Caco-2 (cell line): ENCODE results near the gene LIMD2. TPM values are rescaled to one million over a fixed set of nuclear protein-coding genes. Genes with fewer than 3 reads are reported as not detected.

Source experiments
- BruUV-seq: library from RNA; stranded (reverse); fragments of 400-500 nt; replicated peaks from 2 replicates; lab custom pipeline; 2021; lab: Mats Ljungman, UMichigan
- CTCF ChIA-PET: fragments of 300-600 bp; sonication (Branson Sonifier 250); formaldehyde crosslinking; loops from one replicate; lab custom pipeline; 2022; ENCODE audit warnings: antibody characterized with exemption; lab: Charles Lee
- POLR2A ChIA-PET: fragments of 300-600 bp; sonication (Branson Sonifier 250); formaldehyde crosslinking; loops from one replicate; lab custom pipeline; 2022; ENCODE audit warnings: antibody characterized with exemption; lab: Charles Lee
- DNase-seq, 2 experiments: peaks; one replicate each; pipeline versions ENCODE4 v3.0.0 to v3.0.0-alpha.2; 2020 to 2022
- H3K27me3 ChIP-seq: replicated peaks from 2 replicates; pipeline ENCODE4 v1.6.0; 2011; ENCODE audit warnings: low read length; ENCODE audit not compliant: control insufficient read depth, insufficient read depth
- H3K36me3 ChIP-seq: 2 replicates; pipeline ENCODE4 v1.5.1; 2011; ENCODE audit warnings: low read length; ENCODE audit not compliant: control insufficient read depth, insufficient read depth
- H3K4me1 ChIP-seq: fragments of 250-450 bp; sonication (Bioruptor Pico); 2 replicates; pipeline ENCODE4 v1.5.1; 2020; ENCODE audit warnings: mild to moderate bottlenecking
- H3K4me3 ChIP-seq: 2 replicates; pipeline ENCODE4 v1.5.1; 2011; ENCODE audit warnings: low read depth, mild to moderate bottlenecking, control low read depth, low read length
- H3K9me3 ChIP-seq: fragments of 250-450 bp; sonication (Bioruptor Pico); 2 replicates; pipeline ENCODE4 v1.5.1; 2020; ENCODE audit warnings: mild to moderate bottlenecking, moderate library complexity
- H3K27ac Mint-ChIP-seq: one replicate; pipeline ENCODE4 v1.8.0; 2022; ENCODE audit warnings: mixed read lengths; ENCODE audit not compliant: unreplicated experiment
- H3K27me3 Mint-ChIP-seq: one replicate; pipeline ENCODE4 v1.8.0; 2022; ENCODE audit warnings: mixed read lengths; ENCODE audit not compliant: insufficient read depth, unreplicated experiment
- H3K36me3 Mint-ChIP-seq: one replicate; pipeline ENCODE4 v1.8.0; 2022; ENCODE audit warnings: mild to moderate bottlenecking, mixed read lengths; ENCODE audit not compliant: insufficient read depth, unreplicated experiment
- H3K4me1 Mint-ChIP-seq: one replicate; pipeline ENCODE4 v1.8.0; 2022; ENCODE audit warnings: low read depth, mixed read lengths; ENCODE audit not compliant: unreplicated experiment
- H3K4me3 Mint-ChIP-seq: one replicate; pipeline ENCODE4 v1.8.0; 2022; ENCODE audit warnings: mild to moderate bottlenecking, moderate library complexity, mixed read lengths; ENCODE audit not compliant: unreplicated experiment
- H3K9me3 Mint-ChIP-seq: one replicate; pipeline ENCODE4 v1.8.0; 2022; ENCODE audit warnings: mixed read lengths; ENCODE audit not compliant: unreplicated experiment
- intact Hi-C: fragments of 100-400 bp; cut with micrococcal nuclease; formaldehyde crosslinking; loops from one replicate; pipeline ENCODE4 v1.10.0; 2022; ENCODE audit not compliant: unreplicated experiment
- total RNA-seq: library from RNA; stranded (reverse); gene quantifications from 2 replicates; pipeline ENCODE4 v1.2.3, GENCODE V29; 2022
- TF ChIP-seq, protein P1 (sequence below), 2 experiments: fragments of 200-600 bp in 1 of 2; IDR thresholded peaks; 1 replicate in 1 of 2; 2 replicates in 1 of 2; pipeline versions ENCODE4 v1.5.1 to v1.8.0; 2011 to 2022; ENCODE audit warnings: antibody characterized with exemption in 1 of 2, control low read depth in 1 of 2, inconsistent platforms in 1 of 2, low read depth in 1 of 2, low read length in 1 of 2, mild to moderate bottlenecking in 1 of 2, moderate library complexity in 1 of 2; ENCODE audit not compliant: insufficient read depth in 1 of 2, severe bottlenecking in 1 of 2, unreplicated experiment in 1 of 2

LIMD2 gene
- total RNA-seq, 1 experiment from 2014 or later: 4.1 TPM

DNA sequence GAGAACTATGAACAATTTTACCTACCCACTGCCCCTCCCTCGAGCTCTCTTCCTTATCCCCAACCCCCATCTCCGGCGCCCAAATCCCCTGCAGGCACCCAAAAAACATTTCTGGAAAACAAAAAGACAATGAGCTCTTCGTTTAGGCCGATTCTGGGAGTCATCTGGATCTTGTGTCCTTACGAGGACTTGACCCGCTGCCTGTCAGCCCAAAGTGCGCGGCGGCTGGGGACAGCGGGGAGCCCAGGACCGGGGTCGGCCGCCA is 41.1 kb upstream of the LIMD2 start:
- H3K9me3 Mint-ChIP-seq: no peaks in the 10 kb centered on the region
- TF ChIP-seq, protein P1, sequence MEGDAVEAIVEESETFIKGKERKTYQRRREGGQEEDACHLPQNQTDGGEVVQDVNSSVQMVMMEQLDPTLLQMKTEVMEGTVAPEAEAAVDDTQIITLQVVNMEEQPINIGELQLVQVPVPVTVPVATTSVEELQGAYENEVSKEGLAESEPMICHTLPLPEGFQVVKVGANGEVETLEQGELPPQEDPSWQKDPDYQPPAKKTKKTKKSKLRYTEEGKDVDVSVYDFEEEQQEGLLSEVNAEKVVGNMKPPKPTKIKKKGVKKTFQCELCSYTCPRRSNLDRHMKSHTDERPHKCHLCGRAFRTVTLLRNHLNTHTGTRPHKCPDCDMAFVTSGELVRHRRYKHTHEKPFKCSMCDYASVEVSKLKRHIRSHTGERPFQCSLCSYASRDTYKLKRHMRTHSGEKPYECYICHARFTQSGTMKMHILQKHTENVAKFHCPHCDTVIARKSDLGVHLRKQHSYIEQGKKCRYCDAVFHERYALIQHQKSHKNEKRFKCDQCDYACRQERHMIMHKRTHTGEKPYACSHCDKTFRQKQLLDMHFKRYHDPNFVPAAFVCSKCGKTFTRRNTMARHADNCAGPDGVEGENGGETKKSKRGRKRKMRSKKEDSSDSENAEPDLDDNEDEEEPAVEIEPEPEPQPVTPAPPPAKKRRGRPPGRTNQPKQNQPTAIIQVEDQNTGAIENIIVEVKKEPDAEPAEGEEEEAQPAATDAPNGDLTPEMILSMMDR (IDR thresholded peaks at IDR 0.05; ENCODE audit: insufficient read depth in 1 of 2, low read depth in 1 of 2, low read length in 1 of 2, severe bottlenecking in 1 of 2, unreplicated experiment in 1 of 2): no peak
- H3K27me3 ChIP-seq: no peaks in the 10 kb centered on the region
- H3K27ac Mint-ChIP-seq: peak overlapping the region; percentile 96
- H3K4me3 ChIP-seq: peak overlapping the region; percentile 83
- POLR2A ChIA-PET: interaction anchor here (0.6 to 0.7 kb wide), 2 partner anchors 32 to 34 kb away, joined by 3 to 4 read pairs; partner anchors contain the start of gene CCDC47
- intact Hi-C loops: loop anchor here (1.0 to 5.0 kb wide), 3 partner anchors 32 to 119 kb away; partner anchors contain the start of genes CCDC47, LIMD2 and MAP3K3
- H3K36me3 Mint-ChIP-seq: peaks cover 40% of the 10 kb centered on the region
- peaks cover 9% of the 10 kb centered on the region for H3K4me1 ChIP-seq
- no peaks in the 10 kb centered on the region for H3K27me3 Mint-ChIP-seq
- H3K4me1 Mint-ChIP-seq: peaks cover 6% of the 10 kb centered on the region
- no peaks in the 10 kb centered on the region for H3K9me3 ChIP-seq
- DNase-seq: no peak
- peak overlapping the region; percentile 96 for H3K4me3 Mint-ChIP-seq
- CTCF ChIA-PET: interaction anchor here (1.2 kb wide), 1 partner anchor 119 kb away, joined by 3 read pairs; the partner anchor contains the start of gene MAP3K3
- no TSS peak for BruUV-seq
- no peaks in the 10 kb centered on the region for H3K36me3 ChIP-seq

DNA sequence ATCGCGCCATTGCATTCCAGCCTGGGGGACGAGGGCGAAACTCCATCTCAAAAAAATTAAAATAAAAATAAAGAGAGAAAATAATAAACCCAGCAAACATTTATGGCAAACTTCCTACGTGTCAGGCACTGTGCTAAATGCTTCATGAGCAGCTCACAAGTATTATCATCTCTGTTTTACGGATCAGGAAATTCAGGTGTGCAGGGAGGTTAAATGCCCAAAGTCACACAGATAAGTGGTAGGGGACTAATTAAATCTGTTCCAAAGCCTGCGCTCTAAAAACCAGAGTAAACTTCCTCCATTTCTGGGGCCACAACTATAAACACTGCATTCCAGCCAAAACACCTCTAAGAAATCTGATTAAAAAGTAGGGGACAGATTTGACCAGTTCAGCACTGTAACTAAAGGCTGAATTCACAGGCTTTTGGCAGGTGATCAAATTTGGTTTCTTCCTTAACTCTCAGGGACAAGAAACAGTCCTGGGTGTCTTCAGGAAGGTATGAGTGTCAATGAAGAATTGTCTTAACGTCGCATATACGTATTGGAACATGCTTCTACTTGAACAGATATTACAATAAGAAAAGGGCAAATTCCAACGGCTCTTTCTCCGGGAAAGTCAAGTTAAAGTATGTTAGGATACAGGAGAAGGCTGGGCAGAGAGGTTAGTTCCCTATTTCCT is 40.7 kb upstream of the LIMD2 start:
- Mint-ChIP-seq H3K27me3 (no peaks in the 10 kb centered on the region), H3K36me3 (peaks cover 35% of the 10 kb centered on the region), H3K9me3 (no peaks in the 10 kb centered on the region), H3K27ac (peak overlapping the region; percentile 96), H3K4me1 (peaks cover 6% of the 10 kb centered on the region), H3K4me3 (peak overlapping the region; percentile 96)
- BruUV-seq: TSS peak; percentile 64
- ChIA-PET POLR2A (interaction anchor here (0.6 to 0.7 kb wide), 2 partner anchors 33 to 35 kb away, joined by 3 to 4 read pairs; partner anchors contain the start of gene CCDC47), CTCF (interaction anchor here (1.2 kb wide), 1 partner anchor 119 kb away, joined by 3 read pairs; the partner anchor contains the start of gene MAP3K3)
- TF ChIP-seq, protein P1 (IDR thresholded peaks at IDR 0.05; ENCODE audit: insufficient read depth in 1 of 2, low read depth in 1 of 2, low read length in 1 of 2, severe bottlenecking in 1 of 2, unreplicated experiment in 1 of 2): no peak
- H3K4me1 ChIP-seq: peaks cover 9% of the 10 kb centered on the region
- intact Hi-C loops: loop anchor here (1.0 to 5.0 kb wide), 3 partner anchors 33 to 118 kb away; partner anchors contain the start of genes CCDC47, LIMD2 and MAP3K3
- H3K9me3 ChIP-seq: no peaks in the 10 kb centered on the region
- peak overlapping the region; percentile 83 for H3K4me3 ChIP-seq
- DNase-seq: no peak
- H3K27me3 ChIP-seq: no peaks in the 10 kb centered on the region
- no peaks in the 10 kb centered on the region for H3K36me3 ChIP-seq

DNA sequence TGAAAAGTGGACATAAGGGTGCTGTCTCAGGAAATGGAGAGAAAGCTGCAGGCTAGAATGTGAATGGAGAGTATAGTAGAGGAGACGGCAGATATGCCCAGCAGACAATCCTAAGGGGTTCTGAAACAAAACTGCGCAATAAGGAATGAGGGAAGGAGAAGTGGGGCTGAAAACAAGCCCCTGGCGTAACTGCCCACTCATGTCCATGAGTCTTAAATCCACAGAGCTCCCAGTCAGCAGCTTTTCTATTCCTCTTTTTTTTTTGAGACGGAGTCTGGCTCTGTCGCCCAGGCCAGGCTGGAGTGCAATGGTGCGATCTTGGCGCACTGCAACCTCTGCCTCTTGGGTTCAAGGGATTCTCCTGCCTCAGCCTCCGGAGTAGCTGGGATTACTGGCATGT is 35.8 kb upstream of the LIMD2 start:
- Histone ChIP-seq H3K4me1 (peaks cover 5% of the 10 kb centered on the region; the same call in 1 of the 2 replicates), H3K9me3 (no peaks in the 10 kb centered on the region), H3K27me3 (no peaks in the 10 kb centered on the region), H3K4me3 (no peak overlapping the region), H3K36me3 (no peaks in the 10 kb centered on the region)
- TF ChIP-seq, protein P1 (IDR thresholded peaks at IDR 0.05; ENCODE audit: insufficient read depth in 1 of 2, low read depth in 1 of 2, low read length in 1 of 2, severe bottlenecking in 1 of 2, unreplicated experiment in 1 of 2): no peak
- no TSS peak for BruUV-seq
- Mint-ChIP-seq H3K27ac (no peak overlapping the region), H3K4me3 (no peak overlapping the region), H3K36me3 (no peaks in the 10 kb centered on the region), H3K9me3 (no peaks in the 10 kb centered on the region), H3K4me1 (peaks cover 6% of the 10 kb centered on the region), H3K27me3 (no peaks in the 10 kb centered on the region)
- ChIA-PET CTCF (no interaction called here), POLR2A (no interaction called here)
- intact Hi-C loops: no loop called here
- DNase-seq: no peak
